Keratinocyte (primary cell): Measurements from ENCODE around the gene PRR18.
"Not testable (repeated sequence)": the region's sequence is repeated elsewhere in the genome, so short reads cannot be mapped to it uniquely, and the experiment has no call there.

Experiments used
- CTCF ChIP-seq, 3 experiments: IDR thresholded peaks in 1 of 3; conservative IDR thresholded peaks in 1 of 3; optimal IDR thresholded peaks in 1 of 3; 2 replicates in 2 of 3; 3 replicates in 1 of 3; pipeline versions ENCODE3 to v1.5.1; 2011; ENCODE audit warnings: low read length in 3 of 3, mild to moderate bottlenecking in 3 of 3, moderate library complexity in 2 of 3, control low read depth in 1 of 3, inconsistent platforms in 1 of 3; ENCODE audit not compliant: insufficient read depth in 2 of 3; ENCODE audit errors: extremely low read depth in 1 of 3
- EZH2 ChIP-seq: IDR thresholded peaks from one replicate; pipeline ENCODE4 v1.6.1; 2012; ENCODE audit warnings: inconsistent platforms, mild to moderate bottlenecking, low read length, moderate library complexity

GRCh38 chr6:166345672-166346071, 37.5 kb upstream of the PRR18 start:
- not testable (repeated sequence) for TF ChIP-seq CTCF (optimal IDR thresholded peaks at IDR 0.05 in 1 of 3, IDR thresholded peaks at IDR 0.05 in 1 of 3, conservative IDR thresholded peaks at IDR 0.05 in 1 of 3; ENCODE audit: extremely low read depth in 1 of 3, insufficient read depth in 2 of 3, low read length in 3 of 3); EZH2
